IMR-90 (cell line): ENCODE measurements around the gene NAP1L5.

Experiments
- FOS ChIP-seq: fragments of 150-350 bp; IDR thresholded peaks from 2 replicates; pipeline ENCODE4 v1.6.1; 2016; ENCODE audit warnings: low read depth, low read length
- TF ChIP-seq, protein P1 (sequence below): conservative IDR thresholded peaks from 2 replicates; pipeline ENCODE4 v1.5.1; 2012; ENCODE audit warnings: mild to moderate bottlenecking, low read depth, low read length, improper control_type of control experiment

GRCh38 chr4:88696630-88697029, 999 bp downstream of the NAP1L5 start:
- no peak for TF ChIP-seq FOS
- TF ChIP-seq, protein P1, sequence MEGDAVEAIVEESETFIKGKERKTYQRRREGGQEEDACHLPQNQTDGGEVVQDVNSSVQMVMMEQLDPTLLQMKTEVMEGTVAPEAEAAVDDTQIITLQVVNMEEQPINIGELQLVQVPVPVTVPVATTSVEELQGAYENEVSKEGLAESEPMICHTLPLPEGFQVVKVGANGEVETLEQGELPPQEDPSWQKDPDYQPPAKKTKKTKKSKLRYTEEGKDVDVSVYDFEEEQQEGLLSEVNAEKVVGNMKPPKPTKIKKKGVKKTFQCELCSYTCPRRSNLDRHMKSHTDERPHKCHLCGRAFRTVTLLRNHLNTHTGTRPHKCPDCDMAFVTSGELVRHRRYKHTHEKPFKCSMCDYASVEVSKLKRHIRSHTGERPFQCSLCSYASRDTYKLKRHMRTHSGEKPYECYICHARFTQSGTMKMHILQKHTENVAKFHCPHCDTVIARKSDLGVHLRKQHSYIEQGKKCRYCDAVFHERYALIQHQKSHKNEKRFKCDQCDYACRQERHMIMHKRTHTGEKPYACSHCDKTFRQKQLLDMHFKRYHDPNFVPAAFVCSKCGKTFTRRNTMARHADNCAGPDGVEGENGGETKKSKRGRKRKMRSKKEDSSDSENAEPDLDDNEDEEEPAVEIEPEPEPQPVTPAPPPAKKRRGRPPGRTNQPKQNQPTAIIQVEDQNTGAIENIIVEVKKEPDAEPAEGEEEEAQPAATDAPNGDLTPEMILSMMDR, result no peak
